A549 (cell line): Measurements from ENCODE around the gene NCOA7.

Experiments
- BCL3 ChIP-seq: fragments of >200 bp; sonication (Bioruptor Twin); formaldehyde crosslinking; IDR thresholded peaks from 3 replicates; pipeline ENCODE4 v1.6.1; 2016
- E2F6 ChIP-seq: IDR thresholded peaks from 2 replicates; pipeline ENCODE4 v1.6.1; 2012; ENCODE audit warnings: low read depth, borderline replicate concordance
- EP300 ChIP-seq, 2 experiments: fragments of >200 bp; sonication (Bioruptor Twin); formaldehyde crosslinking; IDR thresholded peaks; 2 replicates in 1 of 2; 3 replicates in 1 of 2; pipeline ENCODE4 v1.6.1; 2016 to 2017
- HDAC2 ChIP-seq: fragments of 200-600 bp; sonication (generic); IDR thresholded peaks from 2 replicates; pipeline ENCODE4 v1.6.1; 2016
- HMGXB4 ChIP-seq: fragments of 250-450 bp; sonication (Bioruptor Pico); IDR thresholded peaks from 2 replicates; pipeline ENCODE4 v1.5.0; 2021; ENCODE audit warnings: mild to moderate bottlenecking, moderate library complexity, borderline replicate concordance
- NR3C1 ChIP-seq: fragments of >200 bp; sonication (Bioruptor Twin); formaldehyde crosslinking; IDR thresholded peaks from 3 replicates; pipeline ENCODE4 v1.6.1; 2017
- POLR2A ChIP-seq: IDR thresholded peaks from 2 replicates; pipeline ENCODE4 v1.6.1; 2012; ENCODE audit warnings: mild to moderate bottlenecking, low read length
- RAD21 ChIP-seq, 2 experiments: fragments of >200 bp in 1 of 2; sonication (Bioruptor Twin) in 1 of 2; formaldehyde crosslinking in 1 of 2; IDR thresholded peaks in 1 of 2; conservative IDR thresholded peaks in 1 of 2; 2 replicates in 1 of 2; 3 replicates in 1 of 2; pipeline ENCODE4 v1.6.1; 2012 to 2018; ENCODE audit warnings: inconsistent platforms in 1 of 2
- TF ChIP-seq, protein P1 (sequence below): fragments of >200 bp; sonication (Bioruptor Twin); formaldehyde crosslinking; IDR thresholded peaks from 3 replicates; pipeline ENCODE4 v1.5.1; 2016
- TF ChIP-seq, protein P2 (sequence below): fragments of 450-650 bp; IDR thresholded peaks from 2 replicates; pipeline ENCODE4 v1.6.1; 2014; ENCODE audit warnings: antibody characterized with exemption
- TF ChIP-seq, protein P3 (sequence below): fragments of 200-600 bp; sonication (generic); IDR thresholded peaks from 2 replicates; pipeline ENCODE4 v1.6.1; 2016; ENCODE audit warnings: antibody characterized with exemption, mild to moderate bottlenecking, moderate library complexity
- TF ChIP-seq, protein P4 (sequence below): IDR thresholded peaks from 2 replicates; pipeline ENCODE4 v1.6.1; 2012

DNA sequence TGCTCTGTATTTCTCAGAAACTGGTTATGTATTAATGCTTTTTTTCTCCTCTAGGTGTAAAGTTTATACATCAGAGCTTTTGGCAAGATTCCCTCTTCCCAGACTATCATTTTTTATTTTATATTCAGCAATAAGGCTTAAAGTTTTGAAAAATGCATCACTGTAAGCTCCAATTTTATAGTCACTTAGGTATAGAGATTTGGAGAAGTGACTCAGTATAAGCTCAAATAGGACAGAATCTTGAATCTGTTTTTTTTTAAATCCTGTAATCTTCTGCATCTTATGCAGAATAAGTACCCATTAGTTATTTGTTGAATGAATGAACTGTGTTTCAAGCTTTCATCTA is 1.0 kb downstream of the NCOA7 start:
- TF ChIP-seq POLR2A, result no peak
- TF ChIP-seq, protein P1, sequence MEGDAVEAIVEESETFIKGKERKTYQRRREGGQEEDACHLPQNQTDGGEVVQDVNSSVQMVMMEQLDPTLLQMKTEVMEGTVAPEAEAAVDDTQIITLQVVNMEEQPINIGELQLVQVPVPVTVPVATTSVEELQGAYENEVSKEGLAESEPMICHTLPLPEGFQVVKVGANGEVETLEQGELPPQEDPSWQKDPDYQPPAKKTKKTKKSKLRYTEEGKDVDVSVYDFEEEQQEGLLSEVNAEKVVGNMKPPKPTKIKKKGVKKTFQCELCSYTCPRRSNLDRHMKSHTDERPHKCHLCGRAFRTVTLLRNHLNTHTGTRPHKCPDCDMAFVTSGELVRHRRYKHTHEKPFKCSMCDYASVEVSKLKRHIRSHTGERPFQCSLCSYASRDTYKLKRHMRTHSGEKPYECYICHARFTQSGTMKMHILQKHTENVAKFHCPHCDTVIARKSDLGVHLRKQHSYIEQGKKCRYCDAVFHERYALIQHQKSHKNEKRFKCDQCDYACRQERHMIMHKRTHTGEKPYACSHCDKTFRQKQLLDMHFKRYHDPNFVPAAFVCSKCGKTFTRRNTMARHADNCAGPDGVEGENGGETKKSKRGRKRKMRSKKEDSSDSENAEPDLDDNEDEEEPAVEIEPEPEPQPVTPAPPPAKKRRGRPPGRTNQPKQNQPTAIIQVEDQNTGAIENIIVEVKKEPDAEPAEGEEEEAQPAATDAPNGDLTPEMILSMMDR, result no peak
- TF ChIP-seq BCL3, result no peak
- TF ChIP-seq EP300 (IDR thresholded peaks at IDR 0.05), result no peak
- TF ChIP-seq, protein P2, sequence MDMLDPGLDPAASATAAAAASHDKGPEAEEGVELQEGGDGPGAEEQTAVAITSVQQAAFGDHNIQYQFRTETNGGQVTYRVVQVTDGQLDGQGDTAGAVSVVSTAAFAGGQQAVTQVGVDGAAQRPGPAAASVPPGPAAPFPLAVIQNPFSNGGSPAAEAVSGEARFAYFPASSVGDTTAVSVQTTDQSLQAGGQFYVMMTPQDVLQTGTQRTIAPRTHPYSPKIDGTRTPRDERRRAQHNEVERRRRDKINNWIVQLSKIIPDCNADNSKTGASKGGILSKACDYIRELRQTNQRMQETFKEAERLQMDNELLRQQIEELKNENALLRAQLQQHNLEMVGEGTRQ, result no peak
- TF ChIP-seq, protein P3, sequence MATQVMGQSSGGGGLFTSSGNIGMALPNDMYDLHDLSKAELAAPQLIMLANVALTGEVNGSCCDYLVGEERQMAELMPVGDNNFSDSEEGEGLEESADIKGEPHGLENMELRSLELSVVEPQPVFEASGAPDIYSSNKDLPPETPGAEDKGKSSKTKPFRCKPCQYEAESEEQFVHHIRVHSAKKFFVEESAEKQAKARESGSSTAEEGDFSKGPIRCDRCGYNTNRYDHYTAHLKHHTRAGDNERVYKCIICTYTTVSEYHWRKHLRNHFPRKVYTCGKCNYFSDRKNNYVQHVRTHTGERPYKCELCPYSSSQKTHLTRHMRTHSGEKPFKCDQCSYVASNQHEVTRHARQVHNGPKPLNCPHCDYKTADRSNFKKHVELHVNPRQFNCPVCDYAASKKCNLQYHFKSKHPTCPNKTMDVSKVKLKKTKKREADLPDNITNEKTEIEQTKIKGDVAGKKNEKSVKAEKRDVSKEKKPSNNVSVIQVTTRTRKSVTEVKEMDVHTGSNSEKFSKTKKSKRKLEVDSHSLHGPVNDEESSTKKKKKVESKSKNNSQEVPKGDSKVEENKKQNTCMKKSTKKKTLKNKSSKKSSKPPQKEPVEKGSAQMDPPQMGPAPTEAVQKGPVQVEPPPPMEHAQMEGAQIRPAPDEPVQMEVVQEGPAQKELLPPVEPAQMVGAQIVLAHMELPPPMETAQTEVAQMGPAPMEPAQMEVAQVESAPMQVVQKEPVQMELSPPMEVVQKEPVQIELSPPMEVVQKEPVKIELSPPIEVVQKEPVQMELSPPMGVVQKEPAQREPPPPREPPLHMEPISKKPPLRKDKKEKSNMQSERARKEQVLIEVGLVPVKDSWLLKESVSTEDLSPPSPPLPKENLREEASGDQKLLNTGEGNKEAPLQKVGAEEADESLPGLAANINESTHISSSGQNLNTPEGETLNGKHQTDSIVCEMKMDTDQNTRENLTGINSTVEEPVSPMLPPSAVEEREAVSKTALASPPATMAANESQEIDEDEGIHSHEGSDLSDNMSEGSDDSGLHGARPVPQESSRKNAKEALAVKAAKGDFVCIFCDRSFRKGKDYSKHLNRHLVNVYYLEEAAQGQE, result no peak
- no peak for TF ChIP-seq HMGXB4 (CRISPR knock-in tag)
- TF ChIP-seq NR3C1, result no peak
- TF ChIP-seq, protein P4, sequence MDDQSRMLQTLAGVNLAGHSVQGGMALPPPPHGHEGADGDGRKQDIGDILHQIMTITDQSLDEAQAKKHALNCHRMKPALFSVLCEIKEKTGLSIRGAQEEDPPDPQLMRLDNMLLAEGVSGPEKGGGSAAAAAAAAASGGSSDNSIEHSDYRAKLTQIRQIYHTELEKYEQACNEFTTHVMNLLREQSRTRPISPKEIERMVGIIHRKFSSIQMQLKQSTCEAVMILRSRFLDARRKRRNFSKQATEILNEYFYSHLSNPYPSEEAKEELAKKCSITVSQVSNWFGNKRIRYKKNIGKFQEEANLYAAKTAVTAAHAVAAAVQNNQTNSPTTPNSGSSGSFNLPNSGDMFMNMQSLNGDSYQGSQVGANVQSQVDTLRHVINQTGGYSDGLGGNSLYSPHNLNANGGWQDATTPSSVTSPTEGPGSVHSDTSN, result no peak
- TF ChIP-seq HDAC2, result no peak
- TF ChIP-seq RAD21 (conservative IDR thresholded peaks at IDR 0.05 in 1 of 2, IDR thresholded peaks at IDR 0.05 in 1 of 2), result no peak
- TF ChIP-seq E2F6, result no peak
